DMS114 treated with DMSO at 0.1 percent for 48 hours (cell line): ENCODE data around the gene HOXD8.
A peak's percentile ranks its signal among the peaks of the same experiment; 100 is the strongest.

ENCODE experiments used
- DNase-seq: peaks from one replicate; lab custom pipeline; 2025; ENCODE audit not compliant: unreplicated experiment; lab: John Stamatoyannopoulos, UW

The HOXD8 gene

GRCh38 chr2:176114930-176115625 is 14.4 kb upstream of the HOXD8 start:
- no peak for DNase-seq

- DNase-seq, result no peak
Measured at GRCh38 chr2:176115883-176116813, 13.4 kb upstream of the HOXD8 start, which contains the start of gene HOXD10. Gene HOXD10 (plus strand): TSS chr2:176116778. CDS start chr2:176116834, 56 bp downstream.

GRCh38 chr2:176117162-176117822 is 12.2 kb upstream of the HOXD8 start:
- DNase-seq, result no peak

GRCh38 chr2:176117823-176118371 is 11.6 kb upstream of the HOXD8 start:
- DNase-seq, result no peak

GRCh38 chr2:176118601-176119339 is 10.7 kb upstream of the HOXD8 start:
- no peak for DNase-seq

- no peak for DNase-seq
Measured at GRCh38 chr2:176120364-176121189, 8.9 kb upstream of the HOXD8 start.

GRCh38 chr2:176121190-176122051 is 8.1 kb upstream of the HOXD8 start:
- no peak for DNase-seq

- no peak for DNase-seq
Measured at GRCh38 chr2:176122052-176122682, 7.3 kb upstream of the HOXD8 start.

- no peak for DNase-seq
Measured at GRCh38 chr2:176122683-176123410, 6.7 kb upstream of the HOXD8 start, which contains the start of gene HOXD9. Gene HOXD9 (plus strand): TSS chr2:176122719. CDS start chr2:176122769, 50 bp downstream.

GRCh38 chr2:176123411-176124109 is 5.9 kb upstream of the HOXD8 start:
- no peak for DNase-seq

GRCh38 chr2:176124110-176124946 is 5.2 kb upstream of the HOXD8 start:
- DNase-seq, result no peak

- no peak for DNase-seq
Measured at GRCh38 chr2:176124947-176125771, 4.3 kb upstream of the HOXD8 start.

- DNase-seq, result no peak
Measured at GRCh38 chr2:176125772-176126054, 3.8 kb upstream of the HOXD8 start.

- DNase-seq, result peak; percentile 42
Measured at GRCh38 chr2:176126929-176127773, 2.4 kb upstream of the HOXD8 start.

GRCh38 chr2:176127774-176128072 is 1.8 kb upstream of the HOXD8 start:
- DNase-seq, result no peak
